NB4 (cell line): ENCODE data around the gene STT3B.

Source experiments
- DNase-seq: peaks from one replicate; pipeline ENCODE4 v3.0.0; 2010; ENCODE audit warnings: low read depth
- H3K4me3 ChIP-seq: one replicate; pipeline ENCODE4 v1.5.1; 2011; ENCODE audit warnings: mild to moderate bottlenecking, low read depth, low read length, moderate library complexity
- CTCF ChIP-seq: IDR thresholded peaks from one replicate; pipeline ENCODE4 v1.5.1; 2012; ENCODE audit warnings: low read depth, low read length
- MYC ChIP-seq: IDR thresholded peaks from 2 replicates; pipeline ENCODE4 v1.6.1; 2011; ENCODE audit warnings: low read depth, low read length
- POLR2A ChIP-seq: IDR thresholded peaks from 2 replicates; pipeline ENCODE4 v1.6.1; 2011; ENCODE audit warnings: mild to moderate bottlenecking; ENCODE audit not compliant: insufficient read length; ENCODE audit errors: extremely low read depth
- TF ChIP-seq, protein P1 (sequence below): IDR thresholded peaks from 2 replicates; pipeline ENCODE4 v1.6.1; 2011; ENCODE audit warnings: low read depth, low read length

Gene STT3B

DNA sequence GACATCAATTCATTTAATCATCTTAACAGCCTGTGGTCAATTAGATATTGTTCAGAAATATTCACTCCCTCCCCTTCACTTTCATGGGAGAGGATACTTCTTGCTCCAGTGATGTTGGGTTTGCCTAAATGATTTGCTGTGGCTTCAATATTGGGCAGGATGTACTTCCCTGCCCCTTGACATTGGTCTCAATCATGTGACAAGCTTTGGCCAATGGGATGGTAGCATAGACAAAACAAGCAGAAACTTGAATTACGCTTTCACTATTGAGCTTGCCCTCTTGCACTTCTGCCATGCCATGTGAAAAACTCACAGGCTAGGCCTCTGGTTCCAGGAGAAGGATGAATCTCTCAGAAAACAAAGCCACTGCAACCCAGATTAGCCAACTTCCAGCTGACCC, 42.2 kb upstream of the STT3B start:
- TF ChIP-seq, protein P1, sequence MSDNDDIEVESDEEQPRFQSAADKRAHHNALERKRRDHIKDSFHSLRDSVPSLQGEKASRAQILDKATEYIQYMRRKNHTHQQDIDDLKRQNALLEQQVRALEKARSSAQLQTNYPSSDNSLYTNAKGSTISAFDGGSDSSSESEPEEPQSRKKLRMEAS: no peak
- TF ChIP-seq POLR2A: no peak
- no peak for TF ChIP-seq MYC
- no peak for TF ChIP-seq CTCF
- no peak overlapping the region for H3K4me3 ChIP-seq

DNA sequence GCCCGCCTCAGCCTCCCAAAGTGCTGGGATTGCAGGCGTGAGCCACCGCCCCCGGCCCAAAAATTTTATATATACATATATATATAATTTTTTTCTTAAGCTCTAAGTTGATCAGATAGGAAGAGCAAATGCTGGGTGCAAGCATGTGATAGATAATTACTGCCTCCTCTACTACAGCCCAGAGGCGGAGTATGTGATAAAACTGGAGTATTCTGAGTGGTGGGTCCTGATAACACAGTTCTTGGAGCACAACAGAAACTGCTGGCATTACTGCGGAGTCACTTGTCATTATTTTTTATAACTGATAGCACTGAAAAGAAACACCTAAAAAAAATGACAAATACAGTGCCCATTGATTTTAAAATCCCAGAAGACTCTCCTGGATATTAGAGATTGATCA, 41.1 kb upstream of the STT3B start:
- DNase-seq: no peak
- H3K4me3 ChIP-seq: no peak overlapping the region
- TF ChIP-seq POLR2A (no peak), MYC (no peak), CTCF (no peak)
- TF ChIP-seq, protein P1: no peak

More for the DNA sequence above, 42.2 kb upstream of the STT3B start:
- no peak for DNase-seq

DNA sequence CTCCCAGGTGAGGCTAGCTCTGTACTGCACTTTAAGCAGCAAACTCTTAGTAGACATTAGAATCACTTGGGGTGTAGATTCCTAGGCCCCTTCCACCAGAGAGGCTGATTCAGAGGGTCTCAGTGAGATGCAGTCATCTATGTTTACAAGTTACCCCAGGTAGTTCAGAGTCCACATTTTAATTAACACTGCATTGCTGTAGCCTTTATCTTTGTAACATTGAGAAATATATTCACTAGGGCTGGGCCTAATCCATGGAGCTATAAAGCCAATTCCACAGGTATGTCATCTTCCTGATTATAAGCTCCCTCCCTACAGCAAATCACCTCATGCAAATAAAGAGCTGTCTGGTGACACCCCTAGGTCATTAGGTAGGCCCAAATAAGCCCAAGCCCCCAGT, 39.6 kb upstream of the STT3B start:
- no peak for TF ChIP-seq POLR2A
- no peak for DNase-seq
- no peak overlapping the region for H3K4me3 ChIP-seq

- TF ChIP-seq MYC (no peak), CTCF (no peak), POLR2A (no peak)
- TF ChIP-seq, protein P1: no peak
- DNase-seq: no peak
Observed at GRCh38 chr3:31495971-31496665, 36.6 kb upstream of the STT3B start.

DNA sequence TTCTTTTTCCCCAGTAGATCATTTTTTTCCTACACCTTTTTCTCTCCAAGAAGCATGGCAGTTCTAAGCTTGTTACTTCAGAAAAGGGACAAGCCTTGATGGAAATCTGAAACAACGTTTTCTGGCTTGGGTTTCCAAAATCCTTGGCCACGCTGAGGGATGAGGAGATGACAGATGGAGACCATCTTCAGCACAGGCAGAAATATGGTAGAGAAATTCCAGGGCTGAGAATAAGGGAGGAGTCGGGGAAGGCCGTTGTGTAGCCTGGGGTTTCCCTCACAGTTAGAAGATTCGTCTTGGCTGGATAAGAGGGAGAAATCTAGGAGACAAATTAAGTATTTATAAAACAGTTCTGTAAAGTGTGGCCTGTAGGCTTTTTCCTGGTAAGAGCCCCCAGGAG, 33.9 kb upstream of the STT3B start:
- TF ChIP-seq, protein P1: no peak
- no peak overlapping the region for H3K4me3 ChIP-seq
- no peak for DNase-seq

More at GRCh38 chr3:31495971-31496665, 36.6 kb upstream of the STT3B start:
- no peak overlapping the region for H3K4me3 ChIP-seq

DNA sequence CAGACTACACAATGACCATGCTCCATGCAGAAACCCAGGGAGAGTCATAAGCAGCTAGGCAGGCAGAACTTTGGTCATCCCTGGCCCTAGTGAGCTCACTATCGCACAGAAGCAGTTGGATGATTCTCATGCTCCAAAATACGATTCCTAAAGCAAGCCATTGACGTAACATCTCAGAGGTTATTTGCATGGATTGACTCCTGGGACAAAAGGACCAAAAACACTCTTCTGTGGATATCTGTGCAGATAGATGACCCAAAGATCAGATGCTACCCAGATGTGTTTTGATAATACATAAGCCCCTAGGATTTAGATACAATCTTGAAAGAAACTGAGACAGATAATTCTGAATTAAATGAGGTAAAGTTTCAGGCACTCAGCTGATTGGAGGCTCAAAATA, 33.4 kb upstream of the STT3B start:
- TF ChIP-seq POLR2A: no peak
- TF ChIP-seq, protein P1: no peak
- no peak for TF ChIP-seq MYC
- no peak for TF ChIP-seq CTCF
- no peak for DNase-seq
- H3K4me3 ChIP-seq: no peak overlapping the region

DNA sequence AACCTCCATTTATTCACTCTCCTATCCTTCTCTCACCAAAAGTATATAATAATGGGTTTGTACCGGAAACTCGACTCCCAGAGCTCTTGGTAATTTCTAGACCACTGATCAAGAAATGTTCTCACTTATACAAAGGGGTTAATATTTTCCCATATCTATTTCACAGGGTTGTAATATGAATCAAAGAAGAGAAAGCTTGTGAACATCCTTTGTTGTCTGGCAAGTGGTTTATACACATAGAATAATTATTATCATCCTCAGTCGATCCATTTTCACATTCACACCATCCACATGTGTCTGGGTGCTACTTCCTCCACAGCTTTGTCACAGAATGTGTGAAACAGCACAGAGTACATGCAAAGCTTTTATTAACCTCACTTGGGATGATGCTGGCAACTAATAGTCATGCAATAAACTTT, 29.9 kb upstream of the STT3B start:
- TF ChIP-seq CTCF (no peak), MYC (no peak), POLR2A (no peak)
- TF ChIP-seq, protein P1: no peak
- no peak overlapping the region for H3K4me3 ChIP-seq
- DNase-seq: no peak
